Right lobe of liver (tissue), 4 donors: ENCODE results near the gene NME4.

Experiments used
- POLR2A ChIP-seq: fragments of 450-650 bp; IDR thresholded peaks from one replicate; pipeline ENCODE4 v1.6.1; 2017; ENCODE audit warnings: antibody characterized with exemption, mild to moderate bottlenecking
- TF ChIP-seq, protein P1 (sequence below), 4 donors: fragments of 200-600 bp in 3 of 4; fragments of 450-650 bp in 1 of 4; IDR thresholded peaks; one replicate each; pipeline versions ENCODE4 v1.5.1 to v1.8.0; 2016 to 2022; ENCODE audit warnings: antibody characterized with exemption in 4 of 4, mild to moderate bottlenecking in 2 of 4
- donor health status: DM: no; HTN: no; CAD: no.
- donor health status: DM: no; HTN: no; CAD: no.
- donor health status: DM: no; HTN: yes; CAD: no.

DNA sequence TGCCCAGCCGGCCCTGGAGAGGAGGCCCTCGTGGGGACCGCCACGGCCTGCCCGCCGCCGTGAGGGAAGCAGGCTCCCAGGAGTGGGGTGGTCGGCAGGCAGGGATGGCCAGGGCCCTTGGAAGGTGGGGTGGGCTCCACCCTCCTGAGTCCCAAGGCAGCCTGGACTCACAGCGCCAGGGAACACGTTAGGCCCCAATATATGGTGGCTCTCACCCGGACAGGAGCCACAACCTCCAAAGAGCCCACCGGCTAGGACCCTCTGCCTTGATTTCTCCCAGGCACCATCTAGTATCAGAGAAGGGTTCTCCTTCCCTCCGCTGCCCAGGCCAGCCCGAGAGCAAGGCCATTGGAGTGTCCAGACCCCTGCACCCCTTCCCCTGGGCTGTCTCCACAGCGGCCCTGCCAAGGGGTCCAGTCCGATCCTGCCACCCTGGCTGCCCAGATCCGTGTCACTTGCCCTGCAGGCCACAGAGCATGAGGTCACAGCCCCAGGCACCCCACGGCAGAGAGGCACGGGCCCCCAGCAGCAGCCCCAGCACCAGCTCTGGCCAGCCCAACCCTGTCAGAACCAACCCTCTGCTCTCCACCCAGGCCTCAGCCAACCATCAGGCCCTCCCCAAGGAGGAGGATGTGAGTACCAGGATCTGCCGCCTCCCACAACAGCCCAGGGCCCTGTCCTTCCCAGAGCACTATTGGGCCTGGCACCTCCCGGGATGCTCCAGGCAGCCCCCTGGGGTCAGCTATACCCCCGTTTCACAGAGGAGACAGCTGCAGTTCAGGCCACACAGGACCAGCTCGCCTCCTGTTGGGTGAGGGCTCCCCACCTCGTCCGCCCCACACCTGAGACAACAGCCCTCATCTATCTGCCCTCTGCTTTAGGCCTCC is 43.4 kb upstream of the NME4 start:
- TF ChIP-seq, protein P1, sequence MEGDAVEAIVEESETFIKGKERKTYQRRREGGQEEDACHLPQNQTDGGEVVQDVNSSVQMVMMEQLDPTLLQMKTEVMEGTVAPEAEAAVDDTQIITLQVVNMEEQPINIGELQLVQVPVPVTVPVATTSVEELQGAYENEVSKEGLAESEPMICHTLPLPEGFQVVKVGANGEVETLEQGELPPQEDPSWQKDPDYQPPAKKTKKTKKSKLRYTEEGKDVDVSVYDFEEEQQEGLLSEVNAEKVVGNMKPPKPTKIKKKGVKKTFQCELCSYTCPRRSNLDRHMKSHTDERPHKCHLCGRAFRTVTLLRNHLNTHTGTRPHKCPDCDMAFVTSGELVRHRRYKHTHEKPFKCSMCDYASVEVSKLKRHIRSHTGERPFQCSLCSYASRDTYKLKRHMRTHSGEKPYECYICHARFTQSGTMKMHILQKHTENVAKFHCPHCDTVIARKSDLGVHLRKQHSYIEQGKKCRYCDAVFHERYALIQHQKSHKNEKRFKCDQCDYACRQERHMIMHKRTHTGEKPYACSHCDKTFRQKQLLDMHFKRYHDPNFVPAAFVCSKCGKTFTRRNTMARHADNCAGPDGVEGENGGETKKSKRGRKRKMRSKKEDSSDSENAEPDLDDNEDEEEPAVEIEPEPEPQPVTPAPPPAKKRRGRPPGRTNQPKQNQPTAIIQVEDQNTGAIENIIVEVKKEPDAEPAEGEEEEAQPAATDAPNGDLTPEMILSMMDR (IDR thresholded peaks at IDR 0.05): no peak
- no peak for TF ChIP-seq POLR2A
